Measurements from ENCODE around the gene HBS1L. TPM values are rescaled to one million over a fixed set of nuclear protein-coding genes. Genes with fewer than 3 reads are reported as not detected.
"Not testable (repeated sequence)": the region's sequence is repeated elsewhere in the genome, so short reads cannot be mapped to it uniquely, and the experiment has no call there.

Gene HBS1L
- polyA plus RNA-seq, 1 donor: 47.2 TPM

GRCh38 chr6:135062735-135063134 lies 8.1 kb upstream of the HBS1L start:
- 85% methylated on average over 2 of the region's 7 CpGs for WGBS (ENCODE audit: insufficient coverage, low lambda C conversion rate)
- Histone ChIP-seq H3K27ac (ENCODE audit: low read length) (no peak overlapping the region), H3K4me3 (ENCODE audit: low read length) (no peak overlapping the region), H3K4me1 (ENCODE audit: control insufficient read depth, insufficient read depth, low read length) (no peaks in the 10 kb centered on the region), H3K27me3 (ENCODE audit: control insufficient read depth, insufficient read depth, low read length) (no peaks in the 10 kb centered on the region), H3K36me3 (ENCODE audit: control insufficient read depth, insufficient read depth, low read length) (no peaks in the 10 kb centered on the region), H3K9me3 (ENCODE audit: control insufficient read depth, low read depth, low read length) (no peaks in the 10 kb centered on the region)
- no peak for DNase-seq

- H3K4me3 ChIP-seq (ENCODE audit: low read length): no peak overlapping the region
- H3K27me3 ChIP-seq (ENCODE audit: control insufficient read depth, insufficient read depth, low read length): no peaks in the 10 kb centered on the region
- H3K4me1 ChIP-seq (ENCODE audit: control insufficient read depth, insufficient read depth, low read length): no peaks in the 10 kb centered on the region
- no peak overlapping the region for H3K27ac ChIP-seq (ENCODE audit: low read length)
- no peaks in the 10 kb centered on the region for H3K36me3 ChIP-seq (ENCODE audit: control insufficient read depth, insufficient read depth, low read length)
- WGBS (ENCODE audit: insufficient coverage, low lambda C conversion rate): 80% methylated on average over 4 of the region's 4 CpGs
- H3K9me3 ChIP-seq (ENCODE audit: control insufficient read depth, low read depth, low read length): no peaks in the 10 kb centered on the region
- no peak for DNase-seq
These were observed 5.5 kb upstream of the HBS1L start for GRCh38 chr6:135060076-135060475.

- H3K27ac ChIP-seq (ENCODE audit: low read length); H3K4me1 ChIP-seq (ENCODE audit: control insufficient read depth, insufficient read depth, low read length): not testable (repeated sequence)
- no CpG with 5 or more reads among the region's 11 CpGs for WGBS (ENCODE audit: insufficient coverage, low lambda C conversion rate)
These were observed 3.7 kb upstream of the HBS1L start for GRCh38 chr6:135058299-135058698.

DNA sequence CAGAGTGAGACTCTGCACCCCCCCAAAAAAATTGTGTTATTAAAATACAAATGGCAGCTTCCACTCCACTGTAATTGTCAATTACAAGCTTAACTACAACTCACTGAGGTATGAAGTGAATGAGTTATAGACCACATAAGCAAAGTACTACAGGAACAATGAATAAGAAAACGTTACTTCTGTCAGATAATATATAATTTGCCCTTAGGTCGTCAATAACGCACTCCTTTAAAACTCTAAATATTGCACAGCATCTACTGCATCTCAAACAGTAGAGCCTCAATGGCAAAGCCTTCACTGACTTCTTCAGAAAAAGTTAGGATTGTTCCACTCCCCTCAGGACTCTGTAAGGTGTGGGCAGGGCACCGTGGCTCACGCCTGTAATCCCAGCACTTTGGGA lies 2.0 kb upstream of the HBS1L start:
- Histone ChIP-seq H3K27ac (ENCODE audit: low read length) (no peak overlapping the region), H3K36me3 (ENCODE audit: control insufficient read depth, insufficient read depth, low read length) (no peaks in the 10 kb centered on the region), H3K9me3 (ENCODE audit: control insufficient read depth, low read depth, low read length) (no peaks in the 10 kb centered on the region), H3K27me3 (ENCODE audit: control insufficient read depth, insufficient read depth, low read length) (no peaks in the 10 kb centered on the region), H3K4me3 (ENCODE audit: low read length) (no peak overlapping the region), H3K4me1 (ENCODE audit: control insufficient read depth, insufficient read depth, low read length) (no peaks in the 10 kb centered on the region)
- DNase-seq: no peak
- WGBS (ENCODE audit: insufficient coverage, low lambda C conversion rate): 100% methylated on average over 1 of the region's 5 CpGs

More at GRCh38 chr6:135058299-135058698, 3.7 kb upstream of the HBS1L start:
- H3K4me3 ChIP-seq (ENCODE audit: low read length); DNase-seq; H3K9me3 ChIP-seq (ENCODE audit: control insufficient read depth, low read depth, low read length); H3K36me3 ChIP-seq (ENCODE audit: control insufficient read depth, insufficient read depth, low read length); H3K27me3 ChIP-seq (ENCODE audit: control insufficient read depth, insufficient read depth, low read length): not testable (repeated sequence)

DNA sequence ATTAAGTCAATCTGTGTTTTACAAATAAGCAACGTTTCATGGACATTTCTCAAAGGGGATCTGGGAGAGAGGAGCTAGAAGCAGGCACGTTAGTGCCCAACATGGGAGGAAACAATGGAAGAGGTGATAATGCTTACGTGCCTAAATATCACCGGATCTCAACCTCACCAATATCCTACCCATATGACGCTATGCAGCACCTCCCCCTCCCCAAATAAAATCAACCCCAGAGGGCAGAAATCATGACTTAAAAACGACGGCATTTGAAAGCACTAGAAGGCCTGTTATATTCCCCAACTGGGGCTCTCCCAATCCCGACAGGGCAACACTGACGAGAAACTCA lies 425 bp downstream of the HBS1L start:
- peak overlapping the region; percentile 78 for H3K4me3 ChIP-seq (ENCODE audit: low read length)
- H3K36me3 ChIP-seq (ENCODE audit: control insufficient read depth, insufficient read depth, low read length): peaks cover 9% of the 10 kb centered on the region
- no peaks in the 10 kb centered on the region for H3K9me3 ChIP-seq (ENCODE audit: control insufficient read depth, low read depth, low read length)
- no peaks in the 10 kb centered on the region for H3K4me1 ChIP-seq (ENCODE audit: control insufficient read depth, insufficient read depth, low read length)
- peak overlapping the region; percentile 48 for H3K27ac ChIP-seq (ENCODE audit: low read length)
- H3K27me3 ChIP-seq (ENCODE audit: control insufficient read depth, insufficient read depth, low read length): no peaks in the 10 kb centered on the region
- no peak for DNase-seq
- no CpG with 5 or more reads among the region's 9 CpGs for WGBS (ENCODE audit: insufficient coverage, low lambda C conversion rate)

- Histone ChIP-seq H3K27me3 (ENCODE audit: control insufficient read depth, insufficient read depth, low read length) (no peaks in the 10 kb centered on the region), H3K27ac (ENCODE audit: low read length) (no peak overlapping the region), H3K9me3 (ENCODE audit: control insufficient read depth, low read depth, low read length) (no peaks in the 10 kb centered on the region), H3K4me3 (ENCODE audit: low read length) (peak overlapping the region; percentile 78), H3K4me1 (ENCODE audit: control insufficient read depth, insufficient read depth, low read length) (no peaks in the 10 kb centered on the region), H3K36me3 (ENCODE audit: control insufficient read depth, insufficient read depth, low read length) (peaks cover 15% of the 10 kb centered on the region)
- no peak for DNase-seq
- WGBS (ENCODE audit: insufficient coverage, low lambda C conversion rate): 40% methylated on average over 1 of the region's 2 CpGs
These were observed 1.2 kb downstream of the HBS1L start for GRCh38 chr6:135053406-135053805.

- DNase-seq: no peak
- Histone ChIP-seq H3K36me3 (ENCODE audit: control insufficient read depth, insufficient read depth, low read length) (peaks cover 20% of the 10 kb centered on the region), H3K27ac (ENCODE audit: low read length) (no peak overlapping the region), H3K27me3 (ENCODE audit: control insufficient read depth, insufficient read depth, low read length) (no peaks in the 10 kb centered on the region), H3K4me3 (ENCODE audit: low read length) (no peak overlapping the region), H3K9me3 (ENCODE audit: control insufficient read depth, low read depth, low read length) (no peaks in the 10 kb centered on the region), H3K4me1 (ENCODE audit: control insufficient read depth, insufficient read depth, low read length) (no peaks in the 10 kb centered on the region)
- 83% methylated on average over 2 of the region's 3 CpGs for WGBS (ENCODE audit: insufficient coverage, low lambda C conversion rate)
These were observed 1.7 kb downstream of the HBS1L start for GRCh38 chr6:135052939-135053338.

DNA sequence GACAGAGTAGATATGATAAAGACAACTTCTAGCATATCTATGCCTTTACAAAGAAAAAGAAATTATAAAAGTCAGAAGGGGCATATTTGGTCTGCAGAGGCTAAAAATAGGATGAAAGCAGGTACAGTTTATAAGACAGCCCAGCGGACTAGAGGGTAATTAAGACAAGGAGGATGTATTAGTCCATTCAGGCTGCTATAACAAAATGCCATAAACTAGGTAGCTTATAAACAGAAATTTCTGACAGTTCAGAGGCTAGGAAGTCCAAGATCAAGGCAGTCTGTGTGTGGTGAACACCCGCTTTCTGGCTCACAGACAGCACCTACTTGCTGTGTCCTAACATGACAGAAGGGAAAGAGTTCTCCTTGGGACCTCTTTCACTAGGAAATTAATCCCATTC lies 5.7 kb downstream of the HBS1L start:
- Histone ChIP-seq H3K9me3 (ENCODE audit: control insufficient read depth, low read depth, low read length) (no peaks in the 10 kb centered on the region), H3K27me3 (ENCODE audit: control insufficient read depth, insufficient read depth, low read length) (no peaks in the 10 kb centered on the region), H3K36me3 (ENCODE audit: control insufficient read depth, insufficient read depth, low read length) (peaks cover 26% of the 10 kb centered on the region), H3K4me3 (ENCODE audit: low read length) (no peak overlapping the region), H3K4me1 (ENCODE audit: control insufficient read depth, insufficient read depth, low read length) (no peaks in the 10 kb centered on the region), H3K27ac (ENCODE audit: low read length) (no peak overlapping the region)
- no CpG with 5 or more reads among the region's 2 CpGs for WGBS (ENCODE audit: insufficient coverage, low lambda C conversion rate)
- DNase-seq: no peak

- H3K36me3 ChIP-seq (ENCODE audit: control insufficient read depth, insufficient read depth, low read length): peaks cover 28% of the 10 kb centered on the region
- no peak overlapping the region for H3K27ac ChIP-seq (ENCODE audit: low read length)
- no peak overlapping the region for H3K4me3 ChIP-seq (ENCODE audit: low read length)
- H3K4me1 ChIP-seq (ENCODE audit: control insufficient read depth, insufficient read depth, low read length): no peaks in the 10 kb centered on the region
- WGBS (ENCODE audit: insufficient coverage, low lambda C conversion rate): 80% methylated on average over 1 of the region's 4 CpGs
- no peak for DNase-seq
- no peaks in the 10 kb centered on the region for H3K9me3 ChIP-seq (ENCODE audit: control insufficient read depth, low read depth, low read length)
- H3K27me3 ChIP-seq (ENCODE audit: control insufficient read depth, insufficient read depth, low read length): no peaks in the 10 kb centered on the region
These were observed 7.3 kb downstream of the HBS1L start for GRCh38 chr6:135047336-135047735.

GRCh38 chr6:135046912-135047311 lies 7.7 kb downstream of the HBS1L start:
- WGBS (ENCODE audit: insufficient coverage, low lambda C conversion rate): 86% methylated on average over 1 of the region's 2 CpGs

GRCh38 chr6:135044639-135045038 lies 10.0 kb downstream of the HBS1L start:
- Histone ChIP-seq H3K9me3 (ENCODE audit: control insufficient read depth, low read depth, low read length) (no peaks in the 10 kb centered on the region), H3K27ac (ENCODE audit: low read length) (no peak overlapping the region), H3K4me3 (ENCODE audit: low read length) (no peak overlapping the region), H3K36me3 (ENCODE audit: control insufficient read depth, insufficient read depth, low read length) (peaks cover 20% of the 10 kb centered on the region), H3K4me1 (ENCODE audit: control insufficient read depth, insufficient read depth, low read length) (no peaks in the 10 kb centered on the region), H3K27me3 (ENCODE audit: control insufficient read depth, insufficient read depth, low read length) (no peaks in the 10 kb centered on the region)
- no peak for DNase-seq
- no CpG with 5 or more reads among the region's 3 CpGs for WGBS (ENCODE audit: insufficient coverage, low lambda C conversion rate)

More at GRCh38 chr6:135046912-135047311, 7.7 kb downstream of the HBS1L start:
- H3K4me1 ChIP-seq (ENCODE audit: control insufficient read depth, insufficient read depth, low read length): no peaks in the 10 kb centered on the region
- no peak for DNase-seq
- H3K4me3 ChIP-seq (ENCODE audit: low read length): no peak overlapping the region
- H3K27me3 ChIP-seq (ENCODE audit: control insufficient read depth, insufficient read depth, low read length): no peaks in the 10 kb centered on the region
- H3K27ac ChIP-seq (ENCODE audit: low read length): no peak overlapping the region
- H3K36me3 ChIP-seq (ENCODE audit: control insufficient read depth, insufficient read depth, low read length): peaks cover 28% of the 10 kb centered on the region
- H3K9me3 ChIP-seq (ENCODE audit: control insufficient read depth, low read depth, low read length): no peaks in the 10 kb centered on the region
